Duodenal mucosa (tissue), 2 donors: ENCODE data around the gene POLR1D.

Experiments used
- H3K27ac ChIP-seq: one replicate; pipeline ENCODE4 v1.7.0; 2013; ENCODE audit warnings: low read depth, low read length
- H3K27me3 ChIP-seq, 2 donors: one replicate each; pipeline ENCODE4 v1.7.0; 2013; ENCODE audit warnings: low read length in 2 of 2, control low read depth in 1 of 2; ENCODE audit not compliant: insufficient read depth in 2 of 2, control insufficient read depth in 1 of 2
- H3K36me3 ChIP-seq, 2 donors: one replicate each; pipeline ENCODE4 v1.7.0; 2013; ENCODE audit warnings: low read length in 2 of 2, control low read depth in 1 of 2; ENCODE audit not compliant: insufficient read depth in 2 of 2, control insufficient read depth in 1 of 2
- H3K4me1 ChIP-seq, 2 donors: one replicate each; pipeline ENCODE4 v1.7.0; 2013; ENCODE audit warnings: low read length in 2 of 2, control low read depth in 1 of 2; ENCODE audit not compliant: insufficient read depth in 2 of 2, control insufficient read depth in 1 of 2
- H3K4me3 ChIP-seq, 2 donors: one replicate each; pipeline ENCODE4 v1.7.0; 2013; ENCODE audit warnings: low read length in 2 of 2, low read depth in 1 of 2
- H3K9ac ChIP-seq, 2 donors: one replicate each; pipeline ENCODE4 v1.7.0; 2013; ENCODE audit warnings: low read length in 2 of 2, low read depth in 1 of 2
- H3K9me3 ChIP-seq, 2 donors: one replicate each; pipeline ENCODE4 v1.7.0; 2013; ENCODE audit warnings: low read length in 2 of 2, control low read depth in 1 of 2; ENCODE audit not compliant: control insufficient read depth in 1 of 2

The POLR1D gene

GRCh38 chr13:27613628-27614027 is 8.1 kb upstream of the POLR1D start:
- peak overlapping the region in 1 of 2 donors; percentile 26 for H3K4me3 ChIP-seq
- H3K9ac ChIP-seq: no peak overlapping the region
- H3K9me3 ChIP-seq: no peaks in the 10 kb centered on the region
- H3K27me3 ChIP-seq: no peaks in the 10 kb centered on the region
- H3K27ac ChIP-seq: no peak overlapping the region
- H3K4me1 ChIP-seq: peaks cover 27 to 40% of the 10 kb centered on the region in 2 donors
- H3K36me3 ChIP-seq: peaks cover 0 to 5% of the 10 kb centered on the region in 2 donors

GRCh38 chr13:27617881-27618321 is 3.8 kb upstream of the POLR1D start:
- no peaks in the 10 kb centered on the region for H3K9me3 ChIP-seq
- peaks cover 33 to 38% of the 10 kb centered on the region in 2 donors for H3K4me1 ChIP-seq
- H3K36me3 ChIP-seq: peaks cover 0 to 5% of the 10 kb centered on the region in 2 donors
- H3K4me3 ChIP-seq: peak overlapping the region; percentile 92 to 96
- H3K9ac ChIP-seq: no peak overlapping the region
- no peak overlapping the region for H3K27ac ChIP-seq
- H3K27me3 ChIP-seq: no peaks in the 10 kb centered on the region

- Histone ChIP-seq H3K27ac (no peak overlapping the region), H3K9ac (peak overlapping the region; percentile 82 to 86), H3K4me1 (peaks cover 36 to 43% of the 10 kb centered on the region in 2 donors)
Measured at GRCh38 chr13:27619093-27619727, 2.5 kb upstream of the POLR1D start.

GRCh38 chr13:27619728-27620376 is 1.8 kb upstream of the POLR1D start:
- Histone ChIP-seq H3K4me3 (peak overlapping the region; percentile 92 to 96), H3K27ac (peak overlapping the region; percentile 92), H3K4me1 (peaks cover 36 to 43% of the 10 kb centered on the region in 2 donors), H3K9me3 (no peaks in the 10 kb centered on the region), H3K9ac (peak overlapping the region; percentile 82 to 86), H3K36me3 (peaks cover 9 to 17% of the 10 kb centered on the region in 2 donors), H3K27me3 (no peaks in the 10 kb centered on the region)

More at GRCh38 chr13:27619093-27619727, 2.5 kb upstream of the POLR1D start:
- H3K9me3 ChIP-seq: no peaks in the 10 kb centered on the region
- peak overlapping the region; percentile 92 to 96 for H3K4me3 ChIP-seq
- H3K27me3 ChIP-seq: no peaks in the 10 kb centered on the region
- H3K36me3 ChIP-seq: peaks cover 6 to 17% of the 10 kb centered on the region in 2 donors

GRCh38 chr13:27620377-27621115 is 1.1 kb upstream of the POLR1D start, which contains the start of gene LNX2:
TSS of gene LNX2 (minus strand) at chr13:27620529. CDS start at chr13:27581703, 38,826 bp downstream.
- Histone ChIP-seq H3K36me3 (peaks cover 11 to 13% of the 10 kb centered on the region in 2 donors), H3K27me3 (no peaks in the 10 kb centered on the region), H3K4me3 (peak within 1 kb of the TSS; percentile 92 to 97), H3K27ac (peak within 1 kb of the TSS; percentile 98), H3K9me3 (no peaks in the 10 kb centered on the region), H3K9ac (peak within 1 kb of the TSS; percentile 90 to 95), H3K4me1 (peaks cover 36 to 43% of the 10 kb centered on the region in 2 donors)

GRCh38 chr13:27621116-27621365 is 651 bp upstream of the POLR1D start:
- H3K4me1 ChIP-seq: peaks cover 36 to 43% of the 10 kb centered on the region in 2 donors
- peaks cover 11 to 13% of the 10 kb centered on the region in 2 donors for H3K36me3 ChIP-seq

GRCh38 chr13:27622102-27622820 is 569 bp downstream of the POLR1D start:
- H3K27ac ChIP-seq: peak overlapping the region; percentile 98
- no peaks in the 10 kb centered on the region for H3K9me3 ChIP-seq
- H3K36me3 ChIP-seq: peaks cover 11 to 16% of the 10 kb centered on the region in 2 donors
- H3K9ac ChIP-seq: peak overlapping the region; percentile 90 to 95
- peak overlapping the region; percentile 90 to 97 for H3K4me3 ChIP-seq
- peaks cover 30 to 39% of the 10 kb centered on the region in 2 donors for H3K4me1 ChIP-seq
- no peaks in the 10 kb centered on the region for H3K27me3 ChIP-seq

More at GRCh38 chr13:27621116-27621365, 651 bp upstream of the POLR1D start:
- Histone ChIP-seq H3K27me3 (no peaks in the 10 kb centered on the region), H3K9me3 (no peaks in the 10 kb centered on the region), H3K4me3 (peak overlapping the region; percentile 90 to 97), H3K27ac (peak overlapping the region; percentile 98), H3K9ac (peak overlapping the region; percentile 90 to 95)

GRCh38 chr13:27622881-27623280 is 1.2 kb downstream of the POLR1D start:
- H3K27me3 ChIP-seq: no peaks in the 10 kb centered on the region
- no peaks in the 10 kb centered on the region for H3K9me3 ChIP-seq
- peak overlapping the region in 1 of 2 donors; percentile 95 for H3K9ac ChIP-seq
- H3K27ac ChIP-seq: no peak overlapping the region
- peaks cover 11 to 16% of the 10 kb centered on the region in 2 donors for H3K36me3 ChIP-seq
- peak overlapping the region; percentile 45 to 97 for H3K4me3 ChIP-seq
- peaks cover 24 to 33% of the 10 kb centered on the region in 2 donors for H3K4me1 ChIP-seq

GRCh38 chr13:27624071-27624470 is 2.4 kb downstream of the POLR1D start:
- peaks cover 21% of the 10 kb centered on the region in 2 donors for H3K4me1 ChIP-seq
- no peak overlapping the region for H3K27ac ChIP-seq
- H3K9me3 ChIP-seq: no peaks in the 10 kb centered on the region
- peaks cover 11 to 16% of the 10 kb centered on the region in 2 donors for H3K36me3 ChIP-seq
- H3K27me3 ChIP-seq: no peaks in the 10 kb centered on the region
- no peak overlapping the region for H3K9ac ChIP-seq
- no peak overlapping the region for H3K4me3 ChIP-seq
